Lower leg skin (tissue), 4 donors: ENCODE results near the gene FRY. TPM values are rescaled to one million over a fixed set of nuclear protein-coding genes. Genes with fewer than 3 reads are reported as not detected.

Experiments used
- DNase-seq, 2 donors: peaks; one replicate each; pipeline ENCODE4 v3.0.0-alpha.2; 2019; ENCODE audit warnings: low spot score in 2 of 2
- H3K4me3 ChIP-seq: fragments of 200-600 bp; sonication (generic); 2 replicates; pipeline ENCODE4 v1.5.1; 2017; ENCODE audit warnings: mild to moderate bottlenecking, low read depth; ENCODE audit not compliant: poor library complexity, severe bottlenecking
- CTCF ChIP-seq, 3 donors: fragments of 450-650 bp; IDR thresholded peaks; one replicate each; pipeline ENCODE4 v1.5.1; 2016; ENCODE audit warnings: antibody characterized with exemption in 3 of 3, mild to moderate bottlenecking in 3 of 3, moderate library complexity in 2 of 3
- POLR2A ChIP-seq, 2 donors: fragments of 450-650 bp; IDR thresholded peaks; one replicate each; pipeline ENCODE4 v1.6.1; 2016 to 2017; ENCODE audit warnings: antibody characterized with exemption in 2 of 2, mild to moderate bottlenecking in 1 of 2, moderate library complexity in 1 of 2
- WGBS, 2 donors: methylation state at CpG; one replicate each; pipeline ENCODE4 v1.1.5; 2018; 5-methylcytosine and 5-hydroxymethylcytosine counted together
- intact Hi-C: fragments of 100-400 bp; cut with DNase I; formaldehyde crosslinking; loops from one replicate; pipeline ENCODE4 v1.15.0; 2023; ENCODE audit warnings: low total_unique reads
- total RNA-seq, 4 donors: library from RNA; depleted of rRNA; stranded (reverse); fragments of >200 nt; gene quantifications; one replicate each; pipeline ENCODE4 v1.1.0, GENCODE V29; 2016

The FRY gene
- total RNA-seq, 4 donors from 2014 or later = 24.9 to 39.6 (median 35.9) TPM

- intact Hi-C loops = no loop called here
- TF ChIP-seq POLR2A (IDR thresholded peaks at IDR 0.05) (no peak), CTCF (IDR thresholded peaks at IDR 0.05) (no peak)
- WGBS, 2 donors = 97 to 98% methylated on average over 2 of the region's 2 CpGs
- no peak for DNase-seq
- H3K4me3 ChIP-seq = no peak overlapping the region
Observed at GRCh38 chr13:32191452-32191998, 160.0 kb downstream of the FRY start.

- DNase-seq = no peak
- TF ChIP-seq CTCF (IDR thresholded peaks at IDR 0.05) (no peak), POLR2A (IDR thresholded peaks at IDR 0.05) (no peak)
- intact Hi-C loops = no loop called here
- no peak overlapping the region for H3K4me3 ChIP-seq
Observed at GRCh38 chr13:32195713-32196112, 164.1 kb downstream of the FRY start.

DNA sequence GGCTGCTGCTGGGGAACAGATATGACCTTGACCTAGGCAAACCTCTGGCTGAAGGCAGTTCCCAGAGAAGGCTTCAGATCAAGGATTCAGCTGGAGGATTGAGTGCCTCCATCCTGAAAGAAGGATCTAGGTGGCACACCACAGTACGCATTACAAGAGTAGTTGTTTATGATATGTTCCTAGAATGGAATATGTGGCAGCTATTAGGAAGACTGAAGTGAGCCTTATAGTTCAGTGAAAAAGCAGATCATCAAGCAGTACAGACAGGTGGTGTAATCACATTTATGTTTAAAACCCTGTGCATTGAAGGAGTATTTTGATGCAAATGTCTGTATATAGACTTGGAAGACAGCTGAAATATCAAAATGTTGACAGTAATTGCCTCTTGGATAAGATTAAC is 167.6 kb downstream of the FRY start:
- H3K4me3 ChIP-seq = no peak overlapping the region
- TF ChIP-seq CTCF (IDR thresholded peaks at IDR 0.05) (no peak), POLR2A (IDR thresholded peaks at IDR 0.05) (no peak)
- WGBS, 2 donors = 100% methylated on average over 1 of the region's 1 CpG
- DNase-seq = no peak
- intact Hi-C loops = no loop called here

- no peak overlapping the region for H3K4me3 ChIP-seq
- intact Hi-C loops = no loop called here
- WGBS, 2 donors = 81 to 88% methylated on average over 2 of the region's 2 CpGs
- TF ChIP-seq CTCF (IDR thresholded peaks at IDR 0.05) = no peak
- no peak for TF ChIP-seq POLR2A (IDR thresholded peaks at IDR 0.05)
- no peak for DNase-seq
Observed at GRCh38 chr13:32200741-32201140, 169.2 kb downstream of the FRY start.

DNA sequence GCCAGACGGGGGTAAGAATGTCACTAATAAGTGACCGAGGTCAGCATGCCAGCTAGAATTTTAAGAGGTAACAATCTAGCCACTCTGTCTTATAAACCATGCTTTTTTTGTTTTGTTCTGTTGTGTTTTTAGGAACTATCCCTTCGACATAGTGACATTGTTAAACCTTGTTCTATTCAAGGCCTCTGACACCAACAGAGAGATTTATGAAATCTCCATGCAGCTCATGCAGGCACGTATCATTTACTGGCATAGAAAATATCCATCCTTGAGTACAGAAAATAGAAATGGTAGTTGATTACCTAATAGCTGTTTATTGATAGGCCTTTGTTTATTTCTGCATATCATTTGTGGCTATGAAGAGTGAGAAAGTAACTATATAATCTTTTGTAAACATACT is 170.2 kb downstream of the FRY start:
- WGBS, 2 donors = 90 to 92% methylated on average over 4 of the region's 4 CpGs
- TF ChIP-seq CTCF (IDR thresholded peaks at IDR 0.05) (no peak), POLR2A (IDR thresholded peaks at IDR 0.05) (no peak)
- H3K4me3 ChIP-seq = no peak overlapping the region
- intact Hi-C loops = no loop called here
- DNase-seq = no peak

DNA sequence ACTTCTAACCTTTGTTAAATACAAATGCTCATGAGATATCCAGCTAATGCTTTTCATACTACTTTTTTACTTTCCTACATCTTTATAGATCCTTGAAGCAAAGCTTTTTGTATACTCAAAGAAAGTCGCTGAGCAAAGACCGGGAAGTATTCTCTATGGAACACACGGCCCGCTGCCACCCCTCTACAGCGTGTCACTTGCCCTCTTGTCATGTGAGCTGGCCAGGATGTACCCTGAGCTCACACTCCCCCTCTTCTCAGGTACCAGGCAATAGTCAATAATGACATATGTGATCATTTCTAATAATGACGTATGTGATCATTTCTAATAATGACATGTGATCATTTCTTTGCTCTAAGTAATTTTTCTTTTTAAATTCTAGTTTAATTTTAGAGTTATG is 170.7 kb downstream of the FRY start:
- no peak for TF ChIP-seq CTCF (IDR thresholded peaks at IDR 0.05)
- TF ChIP-seq POLR2A (IDR thresholded peaks at IDR 0.05) = no peak
- DNase-seq = no peak
- H3K4me3 ChIP-seq = no peak overlapping the region
- intact Hi-C loops = no loop called here
- 92 to 98% methylated on average over 6 of the region's 6 CpGs for WGBS, 2 donors
